ACC112 (cell line): ENCODE data around the gene COQ2.

Experiments used
- H2AFZ ChIP-seq: fragments of 200-600 bp; sonication (generic); one replicate; pipeline ENCODE4 v1.6.0; 2017; ENCODE audit warnings: antibody characterized with exemption, low read length; ENCODE audit not compliant: unreplicated experiment
- H3K27ac ChIP-seq: fragments of 200-600 bp; sonication (generic); 2 replicates; pipeline ENCODE4 v1.5.1; 2014; ENCODE audit warnings: low read depth, mild to moderate bottlenecking, antibody characterized with exemption, low read length, moderate library complexity
- H3K27me3 ChIP-seq: fragments of 200-600 bp; sonication (generic); 2 replicates; pipeline ENCODE4 v1.6.1; 2014; ENCODE audit warnings: mild to moderate bottlenecking, antibody characterized with exemption, low read length, moderate library complexity, mixed read lengths; ENCODE audit not compliant: insufficient read depth
- H3K36me3 ChIP-seq: fragments of 200-600 bp; sonication (generic); 2 replicates; pipeline ENCODE4 v1.6.1; 2016; ENCODE audit warnings: mild to moderate bottlenecking, antibody characterized with exemption, low read length, moderate library complexity, mixed read lengths; ENCODE audit not compliant: insufficient read depth
- H3K4me1 ChIP-seq: fragments of 200-600 bp; sonication (generic); one replicate; pipeline ENCODE4 v1.6.1; 2016; ENCODE audit warnings: low read length, mixed read lengths; ENCODE audit not compliant: insufficient read depth, unreplicated experiment, control insufficient read depth
- H3K4me3 ChIP-seq: fragments of 200-600 bp; sonication (generic); 2 replicates; pipeline ENCODE4 v1.5.1; 2014; ENCODE audit warnings: mild to moderate bottlenecking, low read depth, low read length
- H3K79me2 ChIP-seq: fragments of 200-600 bp; sonication (generic); one replicate; pipeline ENCODE4 v1.6.0; 2016; ENCODE audit warnings: low read length; ENCODE audit not compliant: control insufficient read depth, unreplicated experiment, insufficient read depth

The COQ2 gene

DNA sequence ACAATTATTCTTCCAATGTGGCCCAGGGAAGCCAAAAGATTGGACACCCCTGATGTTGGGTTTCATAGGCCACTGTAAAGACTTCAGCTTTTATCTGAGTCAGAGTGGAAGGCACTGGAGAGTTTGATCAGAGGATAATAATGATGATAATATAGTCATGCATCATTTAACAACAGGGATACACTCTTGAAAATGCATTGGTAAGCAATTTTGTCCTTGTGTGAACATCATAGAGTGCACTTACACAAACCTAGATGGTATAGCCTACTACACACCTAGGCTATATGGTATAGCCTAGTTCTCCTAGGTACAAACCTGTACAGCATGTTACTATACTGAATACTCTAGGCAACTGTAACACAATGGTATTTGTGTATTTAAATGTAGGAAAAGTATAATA is 70.5 kb downstream of the COQ2 start:
- no peaks in the 10 kb centered on the region for H3K27me3 ChIP-seq
- peaks cover 6% of the 10 kb centered on the region for H3K4me1 ChIP-seq
- H3K27ac ChIP-seq: no peak overlapping the region
- H3K36me3 ChIP-seq: no peaks in the 10 kb centered on the region
- H3K4me3 ChIP-seq: no peak overlapping the region
- H2AFZ ChIP-seq: no peak overlapping the region
- no peaks in the 10 kb centered on the region for H3K79me2 ChIP-seq
